Motor neuron (in vitro differentiated cells): ENCODE results near the gene RAB6B. TPM values are rescaled to one million over a fixed set of nuclear protein-coding genes. Genes with fewer than 3 reads are reported as not detected.

Source experiments
- ATAC-seq, 8 experiments: fragments of 200-7000 bp; cut with Tn5 transposase; replicated peaks in 6 of 8; 2 replicates each; pipeline ENCODE4 v1.8.0; 2021; ENCODE audit warnings: mild to moderate bottlenecking in 8 of 8, moderate library complexity in 8 of 8
- H3K27ac ChIP-seq, 2 donors: fragments of 250-450 bp; sonication (Bioruptor Pico); 2 replicates each; pipeline ENCODE4 v1.9.0; 2021; ENCODE audit warnings: antibody characterized with exemption in 2 of 2, mild to moderate bottlenecking in 2 of 2, moderate library complexity in 1 of 2
- H3K4me1 ChIP-seq, 2 donors: fragments of 250-450 bp; sonication (Bioruptor Pico); replicated peaks in 1 of 2; 2 replicates each; pipeline ENCODE4 v1.6.1; 2021; ENCODE audit warnings: antibody characterized with exemption in 2 of 2, mild to moderate bottlenecking in 2 of 2, moderate library complexity in 1 of 2
- H3K4me3 ChIP-seq, 5 donors: fragments of 250-450 bp; sonication (Bioruptor Pico); 2 replicates each; pipeline ENCODE4 v1.9.0; 2021; ENCODE audit warnings: antibody characterized with exemption in 5 of 5, mild to moderate bottlenecking in 5 of 5, moderate library complexity in 4 of 5
- WGBS, 10 experiments: fragments of 450-650 bp; shearing (Covaris generic); methylation state at CpG; one replicate each; pipeline ENCODE4 v1.0.0; 2022; 5-methylcytosine and 5-hydroxymethylcytosine counted together
- in situ Hi-C, 9 experiments: fragments of 400-800 bp; cut with MboI; loops; one replicate each; pipeline ENCODE4 v1.15.0; 2021; ENCODE audit warnings: low sequenced_read_pairs in 9 of 9, low pct_unique_long_range_greater_than_20kb in 2 of 9; ENCODE audit not compliant: unreplicated experiment in 9 of 9
- total RNA-seq, 8 experiments: library from RNA; unstranded; fragments of 300-600 nt; gene quantifications; 2 replicates each; pipeline versions ENCODE4 v1.2.3 to v1.2.4, GENCODE V29; 2022

RAB6B gene
- total RNA-seq, 8 experiments from 2014 or later: 3.0 to 75.3 (median 39.1) TPM

GRCh38 chr3:133901847-133902246, 6.2 kb upstream of the RAB6B start:
- WGBS, 10 experiments: 10 to 100% (median 56%) methylated on average over 1 to 5 of the region's 5 CpGs
- in situ Hi-C loops: loop anchor here in 4 of 9 experiments (25.0 kb wide), 2 partner anchors 90 to 240 kb away; partner anchors contain the start of genes SRPRB (in 2 of the 4) and TOPBP1 (in 2 of the 4)
- peak in 2 of 8 experiments; percentile 83 to 87 for ATAC-seq

GRCh38 chr3:133901083-133901482, 5.4 kb upstream of the RAB6B start:
- in situ Hi-C loops: loop anchor here in 4 of 9 experiments (25.0 kb wide), 2 partner anchors 89 to 239 kb away; partner anchors contain the start of genes SRPRB (in 2 of the 4) and TOPBP1 (in 2 of the 4)
- H3K27ac ChIP-seq: no peak overlapping the region
- no peak overlapping the region for H3K4me3 ChIP-seq

More at GRCh38 chr3:133901847-133902246, 6.2 kb upstream of the RAB6B start:
- no peaks in the 10 kb centered on the region for H3K4me1 ChIP-seq
- no peak overlapping the region for H3K4me3 ChIP-seq
- H3K27ac ChIP-seq: no peak overlapping the region

DNA sequence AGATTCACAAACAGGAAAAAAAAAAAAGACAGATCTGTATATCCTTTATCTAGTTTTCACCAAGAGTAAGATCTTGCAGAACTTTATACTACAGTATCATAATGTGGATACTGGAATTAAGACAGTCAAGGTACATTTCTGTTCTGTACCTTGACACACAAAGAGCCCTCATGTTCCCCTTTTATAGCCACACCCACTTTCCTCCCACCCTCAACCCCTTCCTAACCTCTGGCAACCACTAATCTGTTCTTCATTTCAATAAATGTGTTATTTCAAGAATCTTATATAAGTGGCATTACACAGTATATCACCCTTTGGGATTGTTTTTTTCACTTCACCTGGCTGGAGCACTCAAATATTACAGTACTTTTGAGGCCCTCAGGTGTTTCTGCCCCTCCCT, 3.6 kb upstream of the RAB6B start:
- peaks cover 5 to 7% of the 10 kb centered on the region in 2 donors for H3K4me1 ChIP-seq
- no peak overlapping the region for H3K27ac ChIP-seq
- no peak overlapping the region for H3K4me3 ChIP-seq
- ATAC-seq: no peak
- in situ Hi-C loops: no loop called here

More at GRCh38 chr3:133901083-133901482, 5.4 kb upstream of the RAB6B start:
- 67% methylated on average over 1 of the region's 1 CpG; no CpG with 5 or more reads in 9 of the 10 experiments for WGBS, 10 experiments
- ATAC-seq: no peak
- H3K4me1 ChIP-seq: peaks cover 5 to 6% of the 10 kb centered on the region in 2 donors

GRCh38 chr3:133897547-133897946, 1.9 kb upstream of the RAB6B start:
- Histone ChIP-seq H3K27ac (no peak overlapping the region), H3K4me3 (no peak overlapping the region), H3K4me1 (peaks cover 13 to 15% of the 10 kb centered on the region in 2 donors)
- in situ Hi-C loops: no loop called here
- no peak for ATAC-seq
- WGBS, 10 experiments: 60 to 100% (median 95%) methylated on average over 1 to 4 of the region's 7 CpGs; no CpG with 5 or more reads in 7 of the 10 experiments

DNA sequence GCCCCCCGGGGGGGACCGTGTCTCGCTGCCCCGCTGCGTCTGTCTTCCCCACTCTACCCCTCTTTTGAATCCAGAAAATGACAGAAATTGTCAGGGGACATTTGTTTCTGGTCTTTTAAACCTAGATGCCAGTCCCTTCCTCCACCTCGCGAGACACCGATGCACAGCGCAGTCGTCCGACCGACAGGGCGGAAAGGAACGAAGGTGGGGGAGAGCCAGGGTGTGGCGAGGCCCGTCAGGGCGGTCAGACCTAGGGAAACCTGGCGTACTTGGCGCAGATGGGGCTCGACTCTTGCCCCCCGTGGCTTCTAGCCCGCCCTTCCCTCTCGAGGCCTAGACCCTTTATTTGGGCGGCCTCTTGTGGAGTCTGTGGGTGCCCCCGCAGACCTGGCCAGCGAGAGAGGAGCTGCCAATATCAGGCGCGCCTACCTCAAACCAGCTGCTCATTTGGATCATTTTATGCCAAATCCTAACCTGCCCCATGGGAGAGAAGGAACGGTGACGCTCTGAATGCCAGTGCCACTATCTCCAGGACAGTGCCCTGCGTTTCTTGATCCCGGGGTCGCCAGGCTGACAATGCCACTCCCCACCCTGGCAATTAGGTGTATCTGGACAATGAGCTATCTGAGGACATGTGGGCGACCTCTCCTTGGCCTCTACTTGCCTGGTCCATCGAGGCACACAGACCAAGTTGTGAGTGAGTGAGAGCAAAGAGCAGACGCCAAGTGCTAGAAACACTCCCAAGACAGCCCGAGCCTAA, 500 bp upstream of the RAB6B start:
- Histone ChIP-seq H3K4me1 (peaks cover 13 to 15% of the 10 kb centered on the region in 2 donors), H3K4me3 (peak overlapping the region; percentile 50 to 78 (median 59)), H3K27ac (peak overlapping the region; percentile 89 to 90)
- 0 to 90% (median 40%) methylated on average over 3 to 13 of the region's 37 CpGs; no CpG with 5 or more reads in 1 of the 10 experiments for WGBS, 10 experiments
- peak; percentile 21 to 65 (median 38) for ATAC-seq
- in situ Hi-C loops: no loop called here

- in situ Hi-C loops: no loop called here
- peaks cover 13 to 15% of the 10 kb centered on the region in 2 donors for H3K4me1 ChIP-seq
- H3K4me3 ChIP-seq: peak overlapping the region; percentile 50 to 78 (median 59)
- ATAC-seq: peak in 7 of 8 experiments; percentile 3 to 56 (median 47)
- H3K27ac ChIP-seq: peak overlapping the region; percentile 89 to 90
- 0% methylated on average over 4 of the region's 52 CpGs; no CpG with 5 or more reads in 9 of the 10 experiments for WGBS, 10 experiments
These were observed 1.1 kb downstream of the RAB6B start for GRCh38 chr3:133894353-133895207.

- H3K27ac ChIP-seq: no peak overlapping the region
- 0 to 100% (median 58%) methylated on average over 1 to 3 of the region's 6 CpGs; no CpG with 5 or more reads in 2 of the 10 experiments for WGBS, 10 experiments
- in situ Hi-C loops: no loop called here
- H3K4me1 ChIP-seq: peaks cover 13 to 15% of the 10 kb centered on the region in 2 donors
- peak overlapping the region; percentile 50 to 78 (median 59) for H3K4me3 ChIP-seq
- ATAC-seq: peak in 5 of 8 experiments; percentile 11 to 31 (median 22)
These were observed 1.9 kb downstream of the RAB6B start for GRCh38 chr3:133893683-133894352.

- 75 to 100% (median 96%) methylated on average over 1 to 5 of the region's 6 CpGs; no CpG with 5 or more reads in 5 of the 10 experiments for WGBS, 10 experiments
- H3K27ac ChIP-seq: no peak overlapping the region
- H3K4me3 ChIP-seq: no peak overlapping the region
- ATAC-seq: no peak
- peaks cover 16 to 17% of the 10 kb centered on the region in 2 donors for H3K4me1 ChIP-seq
- in situ Hi-C loops: no loop called here
These were observed 3.0 kb downstream of the RAB6B start for GRCh38 chr3:133892541-133893231.

- WGBS, 10 experiments: 40 to 100% (median 81%) methylated on average over 1 to 6 of the region's 11 CpGs; no CpG with 5 or more reads in 2 of the 10 experiments
- in situ Hi-C loops: no loop called here
- H3K4me3 ChIP-seq: no peak overlapping the region
- ATAC-seq: no peak
- no peak overlapping the region for H3K27ac ChIP-seq
- peaks cover 24% of the 10 kb centered on the region in 2 donors for H3K4me1 ChIP-seq
These were observed 3.9 kb downstream of the RAB6B start for GRCh38 chr3:133891662-133892378.

- Histone ChIP-seq H3K4me3 (no peak overlapping the region), H3K27ac (no peak overlapping the region), H3K4me1 (peaks cover 18 to 19% of the 10 kb centered on the region in 2 donors)
- in situ Hi-C loops: no loop called here
- ATAC-seq: no peak
- WGBS, 10 experiments: 20 to 100% (median 83%) methylated on average over 1 to 4 of the region's 5 CpGs; no CpG with 5 or more reads in 3 of the 10 experiments
These were observed 4.6 kb downstream of the RAB6B start for GRCh38 chr3:133890972-133891644.

GRCh38 chr3:133890037-133890436, 5.6 kb downstream of the RAB6B start:
- ATAC-seq: no peak
- Histone ChIP-seq H3K4me1 (peaks cover 18 to 19% of the 10 kb centered on the region in 2 donors), H3K27ac (no peak overlapping the region), H3K4me3 (no peak overlapping the region)
- in situ Hi-C loops: no loop called here
- WGBS, 10 experiments: 94 to 100% (median 100%) methylated on average over 1 to 2 of the region's 2 CpGs; no CpG with 5 or more reads in 5 of the 10 experiments
